Measurements from ENCODE around the gene WDR72.
"Not testable (repeated sequence)": the region's sequence is repeated elsewhere in the genome, so short reads cannot be mapped to it uniquely, and the experiment has no call there.

The WDR72 gene

GRCh38 chr15:53709821-53710220 is 49.6 kb downstream of the WDR72 start:
- no peak for DNase-seq (ENCODE audit: low spot score)

- no peak for DNase-seq (ENCODE audit: low spot score)
Measured at GRCh38 chr15:53695365-53695764, 64.1 kb downstream of the WDR72 start.

GRCh38 chr15:53694476-53694874 is 65.0 kb downstream of the WDR72 start:
- no peak for DNase-seq (ENCODE audit: low spot score)

DNA sequence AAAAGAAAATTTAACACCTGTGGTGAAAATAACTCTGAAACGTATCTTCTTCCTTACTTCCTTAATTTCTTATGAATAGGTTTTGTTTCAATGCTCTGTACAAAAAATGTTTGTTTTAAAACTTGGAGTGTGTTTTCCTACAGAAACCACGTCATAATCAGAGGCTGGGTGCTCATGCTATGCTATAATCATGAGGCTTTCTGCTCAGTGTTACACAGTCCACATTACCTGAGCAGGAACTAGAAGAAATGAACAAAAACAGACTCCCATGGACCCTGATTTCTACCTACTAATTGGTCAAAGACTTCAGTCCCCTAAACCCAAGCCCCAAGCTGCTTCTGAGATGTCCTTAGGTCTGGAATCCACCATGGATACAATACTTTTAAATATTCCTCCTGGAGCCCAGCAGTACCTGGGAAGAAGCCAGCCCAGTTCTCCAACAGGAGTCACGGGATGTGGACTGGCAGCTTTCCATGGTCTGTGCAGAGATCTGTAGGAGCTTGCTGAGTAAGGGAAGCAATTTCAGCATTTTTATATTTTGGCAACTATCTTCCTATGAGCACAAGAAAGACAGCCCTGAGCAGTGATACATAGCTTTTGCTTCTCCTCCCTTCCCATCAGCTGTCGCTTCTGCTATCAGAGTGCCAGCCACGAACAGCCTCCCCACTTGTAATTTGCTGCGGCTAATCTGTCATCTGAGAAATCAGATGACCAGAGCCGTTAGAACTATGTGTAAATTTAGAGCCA is 65.6 kb downstream of the WDR72 start:
- no peak for DNase-seq (ENCODE audit: low spot score)

DNA sequence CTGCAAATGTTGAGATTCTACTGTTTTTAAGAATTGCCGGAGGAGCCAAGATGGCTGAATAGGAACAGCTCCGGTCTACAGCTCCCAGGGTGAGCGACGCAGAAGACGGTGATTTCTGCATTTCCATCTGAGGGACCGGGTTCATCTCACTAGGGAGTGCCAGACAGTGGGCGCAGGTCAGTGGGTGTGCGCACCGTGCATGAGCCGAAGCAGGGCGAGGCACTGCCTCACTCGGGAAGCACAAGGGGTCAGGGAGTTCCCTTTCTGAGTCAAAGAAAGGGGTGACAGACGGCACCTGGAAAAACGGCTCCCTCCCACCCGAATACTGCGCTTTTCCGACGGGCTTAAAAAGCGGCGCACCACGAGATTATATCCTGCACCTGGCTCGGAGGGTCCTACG is 75.3 kb downstream of the WDR72 start:
- not testable (repeated sequence) for DNase-seq (ENCODE audit: low spot score)

- DNase-seq (ENCODE audit: low spot score), result no peak
Measured at GRCh38 chr15:53681056-53681455, 78.4 kb downstream of the WDR72 start.

GRCh38 chr15:53675832-53676231 is 83.6 kb downstream of the WDR72 start:
- DNase-seq (ENCODE audit: low spot score), result no peak

DNA sequence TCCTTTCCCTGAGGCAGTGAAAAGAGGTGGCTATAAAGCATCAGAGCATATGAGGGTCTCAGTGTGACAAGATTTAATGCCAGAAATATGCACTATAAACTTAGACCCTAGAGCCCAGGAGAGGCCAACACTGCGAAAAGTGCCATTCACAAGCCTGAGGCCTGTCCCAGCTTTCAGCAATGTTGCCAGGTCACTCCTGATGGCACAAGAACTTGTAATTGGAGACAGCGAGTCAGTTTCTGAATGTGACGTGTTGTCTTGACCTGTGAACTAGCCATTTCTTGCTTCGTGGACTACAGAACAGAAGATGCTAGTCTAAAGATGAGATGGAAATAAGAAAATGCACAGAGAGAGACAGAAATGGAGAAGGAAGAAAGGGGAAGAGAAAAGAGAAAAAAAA is 87.9 kb downstream of the WDR72 start:
- no peak for DNase-seq (ENCODE audit: low spot score)

DNA sequence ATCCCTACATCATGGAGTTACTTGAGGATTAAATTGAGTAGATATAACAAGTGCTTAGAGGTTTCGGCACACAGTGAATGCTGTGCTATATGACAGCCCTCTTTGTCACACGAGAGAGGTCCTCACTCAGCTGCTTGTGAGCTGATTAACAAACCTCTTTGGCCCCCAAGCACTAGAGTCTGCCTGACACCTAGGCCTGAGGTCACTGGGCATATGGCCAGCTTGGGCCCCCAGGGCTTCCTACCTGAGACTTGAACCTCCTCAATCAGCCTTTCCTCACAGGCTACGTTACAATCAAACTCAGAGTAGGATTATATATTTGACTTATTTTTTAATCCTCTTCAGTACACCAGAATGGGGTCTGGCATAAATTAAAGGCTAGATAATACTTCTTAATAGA is 88.8 kb downstream of the WDR72 start:
- DNase-seq (ENCODE audit: low spot score), result no peak

DNA sequence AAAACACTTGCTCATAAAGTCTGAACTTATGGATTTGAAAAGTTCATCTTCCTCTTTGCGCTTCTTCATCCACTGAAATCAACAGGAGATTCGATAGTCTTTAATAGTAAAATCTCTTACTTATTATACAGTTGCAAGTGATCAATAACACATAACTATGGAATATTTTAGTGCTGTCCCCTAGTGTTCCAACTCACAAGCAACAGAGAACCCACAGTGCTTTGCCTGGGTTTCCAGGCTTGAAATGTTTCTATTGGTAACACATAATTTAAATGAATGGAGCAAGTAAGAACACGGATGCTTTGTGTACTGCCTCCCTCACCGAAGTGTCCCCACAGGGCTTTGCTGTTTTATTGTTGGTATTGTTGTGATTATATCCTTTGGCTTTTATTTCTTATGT is 93.5 kb downstream of the WDR72 start:
- DNase-seq (ENCODE audit: low spot score), result no peak

DNA sequence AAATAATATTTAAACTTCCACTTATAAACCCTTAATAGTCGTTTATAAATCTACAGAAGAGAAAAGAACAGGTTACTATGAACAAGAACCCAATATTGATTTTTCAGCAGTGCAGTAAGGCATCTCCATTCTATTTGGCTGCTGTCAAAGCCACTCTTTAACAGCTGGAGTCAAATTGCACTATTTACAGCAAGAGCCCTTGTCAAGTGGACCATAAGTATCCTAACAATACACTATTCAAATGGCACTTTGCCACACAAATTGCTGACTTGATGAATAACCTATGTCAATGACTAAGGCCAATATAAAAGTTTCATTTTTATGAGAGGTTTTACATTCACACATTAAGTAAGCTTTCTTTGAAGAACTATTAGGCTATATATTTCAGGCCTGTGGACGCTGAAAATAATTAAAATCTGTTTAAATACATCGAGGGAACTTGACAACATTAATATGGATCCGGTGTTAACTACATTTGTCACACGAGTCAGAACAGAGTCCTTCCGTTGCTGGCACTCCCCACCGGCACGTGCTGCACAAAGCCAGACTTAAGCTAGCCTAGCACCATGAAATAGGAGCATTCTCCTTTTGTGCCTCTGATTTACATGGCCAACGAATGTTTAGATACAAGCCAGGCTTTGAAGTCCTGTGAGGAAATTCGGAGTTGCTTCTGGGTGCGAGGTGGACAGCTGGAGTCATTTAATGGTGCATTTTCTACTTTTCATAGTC is 100.5 kb downstream of the WDR72 start:
- DNase-seq (ENCODE audit: low spot score), result no peak

GRCh38 chr15:53658255-53658654 is 101.2 kb downstream of the WDR72 start:
- DNase-seq (ENCODE audit: low spot score), result no peak

GRCh38 chr15:53648934-53649333 is 110.5 kb downstream of the WDR72 start:
- no peak for DNase-seq (ENCODE audit: low spot score)

- DNase-seq (ENCODE audit: low spot score), result no peak
Measured at GRCh38 chr15:53644660-53645059, 114.8 kb downstream of the WDR72 start.

GRCh38 chr15:53634517-53635106 is 124.9 kb downstream of the WDR72 start:
- DNase-seq (ENCODE audit: low spot score), result no peak

GRCh38 chr15:53627279-53627678 is 132.2 kb downstream of the WDR72 start:
- no peak for DNase-seq (ENCODE audit: low spot score)

DNA sequence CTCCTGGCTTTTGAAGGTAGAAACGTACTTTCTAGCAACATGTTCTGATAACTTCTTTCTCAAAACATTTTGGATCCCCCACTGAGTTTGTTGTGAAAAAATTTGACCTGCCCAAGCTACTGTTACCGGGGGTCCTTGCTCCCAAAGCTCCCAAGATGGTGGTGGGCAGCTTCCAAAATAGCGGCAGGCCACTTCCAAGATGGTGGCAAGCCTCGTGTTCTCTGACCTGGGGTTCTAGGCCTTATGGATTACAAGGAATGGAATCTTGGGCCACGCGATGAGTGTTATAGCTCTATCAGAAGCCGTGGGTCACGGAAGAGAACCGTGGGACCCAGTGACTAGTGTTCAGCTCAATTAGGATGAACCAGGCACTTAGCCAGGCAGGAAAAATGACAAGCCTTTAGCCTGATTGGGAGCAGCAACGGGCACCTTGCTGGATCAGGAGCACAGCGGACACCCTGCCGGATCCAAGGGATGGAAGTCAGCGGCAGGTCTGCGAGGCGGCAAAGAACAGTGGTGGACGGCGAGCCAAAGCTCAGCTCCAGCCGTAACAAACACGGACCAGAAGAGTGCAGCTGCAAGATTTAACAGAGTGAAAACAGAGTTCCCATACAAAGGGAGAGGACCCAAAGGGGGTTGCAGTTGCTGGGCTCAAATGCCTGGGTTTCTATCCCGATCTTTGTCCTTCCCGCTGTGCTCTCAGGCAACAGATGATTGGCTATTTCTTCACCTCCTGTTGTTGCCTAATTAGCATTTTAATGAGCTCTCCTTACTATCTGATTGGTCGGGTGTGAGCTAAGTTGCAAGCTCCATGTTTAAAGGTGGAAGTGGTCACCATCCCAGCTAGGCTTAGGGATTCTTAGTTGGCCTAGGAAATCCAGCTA is 133.3 kb downstream of the WDR72 start:
- DNase-seq (ENCODE audit: low spot score), result no peak

GRCh38 chr15:53625260-53625659 is 134.2 kb downstream of the WDR72 start:
- DNase-seq (ENCODE audit: low spot score), result no peak

GRCh38 chr15:53618461-53618860 is 141.0 kb downstream of the WDR72 start:
- no peak for DNase-seq (ENCODE audit: low spot score)

DNA sequence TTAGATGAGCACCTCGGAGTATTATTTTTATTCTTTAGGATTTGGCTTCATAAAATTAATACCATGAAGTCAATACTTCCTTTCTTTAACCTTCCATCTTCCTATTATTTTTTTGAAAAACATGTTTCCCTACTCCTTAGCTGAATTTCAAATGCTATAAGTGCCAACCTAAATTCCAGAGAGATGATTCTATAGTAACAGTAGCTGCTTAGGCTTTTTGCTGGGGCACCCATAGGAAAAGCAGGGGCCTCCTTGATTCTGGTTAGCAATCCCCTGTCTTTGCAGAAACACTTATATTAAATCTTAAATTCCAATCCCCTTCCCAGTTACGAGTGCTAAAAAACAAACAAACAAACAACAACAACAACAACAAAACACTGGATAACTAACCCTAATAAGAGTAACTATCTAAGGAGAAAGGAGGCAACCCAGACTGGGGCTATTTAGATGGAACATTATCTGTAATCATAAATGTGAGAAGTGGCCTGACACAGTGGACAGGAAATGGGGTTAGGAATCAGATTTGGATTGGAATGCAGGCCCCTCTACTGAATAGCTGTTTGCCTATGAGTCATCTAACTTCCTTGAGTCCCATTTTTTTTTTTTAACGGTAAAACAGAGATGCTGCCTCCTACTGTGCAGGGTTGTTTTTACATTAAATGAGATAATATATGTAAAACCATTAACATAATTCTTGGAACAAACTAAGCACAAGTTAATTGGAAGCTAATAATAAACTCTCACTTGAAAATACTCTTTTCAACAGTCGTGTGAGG is 148.1 kb downstream of the WDR72 start:
- no peak for DNase-seq (ENCODE audit: low spot score)

DNA sequence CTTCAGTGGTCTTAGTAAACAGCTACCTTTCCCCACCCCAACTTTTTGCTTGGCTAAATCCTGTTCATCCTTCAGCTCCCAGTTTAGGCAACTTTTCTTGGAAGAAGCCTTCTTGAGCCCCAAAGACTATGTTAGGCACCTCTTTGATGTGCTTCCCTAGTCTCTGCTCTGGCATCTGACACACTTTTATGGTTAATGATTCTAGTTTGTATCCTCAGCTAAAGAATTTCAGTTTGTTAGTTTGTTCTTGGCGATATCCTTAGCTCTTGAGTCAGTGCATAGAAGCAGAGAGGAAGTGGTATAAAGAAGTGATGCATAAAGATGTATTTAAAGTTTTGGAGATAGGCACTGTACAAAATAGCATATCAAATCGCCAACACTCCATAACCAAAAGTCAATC is 168.4 kb downstream of the WDR72 start:
- no peak for DNase-seq (ENCODE audit: low spot score)

DNA sequence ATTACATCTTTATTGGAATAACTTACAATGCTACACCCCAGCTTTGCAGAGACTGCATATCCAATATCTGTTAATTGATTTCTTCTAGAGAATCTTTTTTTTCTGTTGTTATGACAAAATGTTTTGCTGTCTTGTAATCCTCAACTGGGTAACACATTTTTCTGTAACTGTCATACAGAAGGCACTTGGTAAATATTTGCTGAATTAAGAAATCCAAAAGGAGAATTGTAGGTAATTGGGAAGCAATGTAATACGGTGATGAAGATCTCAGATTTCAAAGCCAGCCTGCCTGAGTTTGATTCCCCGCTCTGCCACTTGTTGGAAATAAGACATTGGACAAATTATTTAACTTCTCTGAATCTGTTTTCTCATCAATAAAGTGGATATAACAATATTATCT is 169.1 kb downstream of the WDR72 start:
- no peak for DNase-seq (ENCODE audit: low spot score)

Data from AG08396 (cell line).